Uterus (tissue), 4 donors: ENCODE data around the gene HUWE1. TPM values are rescaled to one million over a fixed set of nuclear protein-coding genes. Genes with fewer than 3 reads are reported as not detected.
"Not testable (repeated sequence)": the region's sequence is repeated elsewhere in the genome, so short reads cannot be mapped to it uniquely, and the experiment has no call there.

ENCODE experiments used
- DNase-seq, 2 donors: peaks; one replicate each; pipeline ENCODE4 v3.0.0-alpha.2; 2019 to 2020
- H3K27ac ChIP-seq, 2 donors: fragments of 200-600 bp; sonication (generic); 1 replicate in 1 of 2; 2 replicates in 1 of 2; pipeline ENCODE4 v1.5.1; 2016 to 2018
- H3K27me3 ChIP-seq, 2 donors: fragments of 200-600 bp; sonication (generic); one replicate each; pipeline ENCODE4 v1.5.1; 2018 to 2019; ENCODE audit warnings: control low read depth in 1 of 2
- H3K36me3 ChIP-seq, 2 donors: fragments of 200-600 bp; sonication (generic); one replicate each; pipeline ENCODE4 v1.5.1; 2019; ENCODE audit warnings: control low read depth in 1 of 2
- H3K4me1 ChIP-seq, 2 donors: fragments of 200-600 bp; sonication (generic); one replicate each; pipeline ENCODE4 v1.5.1; 2018 to 2019; ENCODE audit warnings: control low read depth in 1 of 2
- H3K4me3 ChIP-seq, 2 donors: fragments of 200-600 bp; sonication (generic); 1 replicate in 1 of 2; 2 replicates in 1 of 2; pipeline ENCODE4 v1.5.1; 2018 to 2019; ENCODE audit warnings: mild to moderate bottlenecking in 1 of 2
- H3K9me3 ChIP-seq, 2 donors: fragments of 200-600 bp; sonication (generic); one replicate each; pipeline ENCODE4 v1.5.1; 2019; ENCODE audit warnings: control low read depth in 1 of 2
- POLR2A ChIP-seq, 2 donors: fragments of 450-650 bp; IDR thresholded peaks; one replicate each; pipeline ENCODE4 v1.6.1; 2016; ENCODE audit warnings: antibody characterized with exemption in 2 of 2, mild to moderate bottlenecking in 1 of 2, moderate library complexity in 1 of 2
- intact Hi-C: fragments of 100-400 bp; cut with DNase I; formaldehyde crosslinking; loops from one replicate; pipeline ENCODE4 v1.15.1; 2023; ENCODE audit warnings: low total_unique reads
- total RNA-seq, 4 donors: library from RNA; depleted of rRNA in 3 of 4; stranded (reverse); fragments of >200 nt in 3 of 4; gene quantifications; one replicate each; pipeline versions ENCODE4 v1.1.0 to v1.2.4, GENCODE V29; 2014 to 2023
- TF ChIP-seq, protein P1 (sequence below), 4 experiments: fragments of 200-600 bp in 2 of 4; fragments of 450-650 bp in 2 of 4; sonication (generic) in 2 of 4; IDR thresholded peaks; one replicate each; pipeline ENCODE4 v1.5.1; 2016 to 2019; ENCODE audit warnings: antibody characterized with exemption in 4 of 4, mild to moderate bottlenecking in 2 of 4, moderate library complexity in 1 of 4
- donor health status: DM: yes; HTN: yes; CAD: no.

HUWE1 gene
- total RNA-seq, 4 donors from 2014 or later = 47.9 to 252 (median 82.3) TPM

DNA sequence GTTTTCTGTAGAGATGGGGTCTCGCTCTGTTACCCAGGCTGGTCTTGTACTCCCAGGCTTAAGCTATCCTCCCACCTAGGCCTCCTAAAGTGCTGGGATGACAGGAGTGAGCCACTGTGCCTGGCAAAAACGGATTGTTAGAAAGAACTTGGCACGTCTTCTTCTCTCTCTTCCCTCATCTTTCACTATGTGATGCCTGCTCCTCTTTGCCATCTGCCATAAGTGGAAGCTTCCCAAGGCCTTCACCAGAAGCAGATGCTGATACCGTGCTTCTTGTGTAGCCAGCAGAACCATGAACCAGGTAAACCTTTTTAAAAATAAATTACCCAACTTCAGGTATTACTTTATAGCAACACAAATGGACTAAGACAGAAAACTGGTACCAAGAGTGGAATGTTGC lies 36.9 kb upstream of the HUWE1 start:
- Histone ChIP-seq H3K4me3 (no peak overlapping the region), H3K4me1 (no peaks in the 10 kb centered on the region), H3K27ac (no peak overlapping the region), H3K27me3 (no peaks in the 10 kb centered on the region), H3K36me3 (no peaks in the 10 kb centered on the region), H3K9me3 (no peaks in the 10 kb centered on the region)
- TF ChIP-seq, protein P1, sequence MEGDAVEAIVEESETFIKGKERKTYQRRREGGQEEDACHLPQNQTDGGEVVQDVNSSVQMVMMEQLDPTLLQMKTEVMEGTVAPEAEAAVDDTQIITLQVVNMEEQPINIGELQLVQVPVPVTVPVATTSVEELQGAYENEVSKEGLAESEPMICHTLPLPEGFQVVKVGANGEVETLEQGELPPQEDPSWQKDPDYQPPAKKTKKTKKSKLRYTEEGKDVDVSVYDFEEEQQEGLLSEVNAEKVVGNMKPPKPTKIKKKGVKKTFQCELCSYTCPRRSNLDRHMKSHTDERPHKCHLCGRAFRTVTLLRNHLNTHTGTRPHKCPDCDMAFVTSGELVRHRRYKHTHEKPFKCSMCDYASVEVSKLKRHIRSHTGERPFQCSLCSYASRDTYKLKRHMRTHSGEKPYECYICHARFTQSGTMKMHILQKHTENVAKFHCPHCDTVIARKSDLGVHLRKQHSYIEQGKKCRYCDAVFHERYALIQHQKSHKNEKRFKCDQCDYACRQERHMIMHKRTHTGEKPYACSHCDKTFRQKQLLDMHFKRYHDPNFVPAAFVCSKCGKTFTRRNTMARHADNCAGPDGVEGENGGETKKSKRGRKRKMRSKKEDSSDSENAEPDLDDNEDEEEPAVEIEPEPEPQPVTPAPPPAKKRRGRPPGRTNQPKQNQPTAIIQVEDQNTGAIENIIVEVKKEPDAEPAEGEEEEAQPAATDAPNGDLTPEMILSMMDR (IDR thresholded peaks at IDR 0.05) = no peak
- TF ChIP-seq POLR2A (IDR thresholded peaks at IDR 0.05) = no peak
- no peak for DNase-seq
- intact Hi-C loops = no loop called here

- H3K36me3 ChIP-seq, DNase-seq, H3K4me1 ChIP-seq, H3K27ac ChIP-seq, H3K4me3 ChIP-seq, intact Hi-C loops, H3K27me3 ChIP-seq, H3K9me3 ChIP-seq: not testable (repeated sequence)
These were observed 35.1 kb upstream of the HUWE1 start for GRCh38 chrX:53721610-53722009.

GRCh38 chrX:53719666-53720065 lies 33.1 kb upstream of the HUWE1 start:
- H3K9me3 ChIP-seq, DNase-seq, intact Hi-C loops, H3K4me1 ChIP-seq, H3K36me3 ChIP-seq, H3K27ac ChIP-seq, H3K27me3 ChIP-seq, H3K4me3 ChIP-seq: not testable (repeated sequence)

DNA sequence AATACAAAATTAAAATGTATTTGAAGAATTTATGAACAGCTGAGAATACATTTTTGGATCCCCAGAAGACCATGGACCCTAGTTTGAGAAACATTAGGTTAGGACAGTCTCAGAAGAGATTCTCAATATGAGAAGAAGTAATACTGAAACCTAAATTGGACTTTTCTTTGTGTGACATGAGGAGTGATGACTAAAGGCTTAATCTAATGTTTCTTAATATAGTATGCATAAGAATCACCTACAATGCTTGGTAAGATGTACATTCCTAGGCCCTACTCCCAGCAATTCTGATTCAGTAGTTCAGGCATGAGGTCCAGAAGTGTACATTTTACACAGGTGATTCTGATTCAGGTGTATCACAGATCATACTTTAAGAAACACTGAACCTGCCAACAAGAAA lies 31.6 kb upstream of the HUWE1 start:
- no peaks in the 10 kb centered on the region for H3K9me3 ChIP-seq
- H3K4me3 ChIP-seq = no peak overlapping the region
- TF ChIP-seq POLR2A (IDR thresholded peaks at IDR 0.05) = no peak
- TF ChIP-seq, protein P1 (IDR thresholded peaks at IDR 0.05) = no peak
- H3K27ac ChIP-seq = no peak overlapping the region
- no peaks in the 10 kb centered on the region for H3K27me3 ChIP-seq
- H3K36me3 ChIP-seq = no peaks in the 10 kb centered on the region
- DNase-seq = no peak
- no peaks in the 10 kb centered on the region for H3K4me1 ChIP-seq
- intact Hi-C loops = no loop called here

GRCh38 chrX:53717205-53717604 lies 30.7 kb upstream of the HUWE1 start:
- intact Hi-C loops = no loop called here
- Histone ChIP-seq H3K4me1 (no peaks in the 10 kb centered on the region), H3K27ac (no peak overlapping the region), H3K4me3 (no peak overlapping the region), H3K36me3 (no peaks in the 10 kb centered on the region), H3K27me3 (no peaks in the 10 kb centered on the region), H3K9me3 (no peaks in the 10 kb centered on the region)
- DNase-seq = no peak
- TF ChIP-seq POLR2A (IDR thresholded peaks at IDR 0.05) = no peak
- TF ChIP-seq, protein P1 (IDR thresholded peaks at IDR 0.05) = no peak

- H3K4me1 ChIP-seq = no peaks in the 10 kb centered on the region
- no peaks in the 10 kb centered on the region for H3K36me3 ChIP-seq
- no peaks in the 10 kb centered on the region for H3K27me3 ChIP-seq
- intact Hi-C loops = no loop called here
- no peak for DNase-seq
- no peak overlapping the region for H3K27ac ChIP-seq
- no peaks in the 10 kb centered on the region for H3K9me3 ChIP-seq
- no peak overlapping the region for H3K4me3 ChIP-seq
- TF ChIP-seq POLR2A (IDR thresholded peaks at IDR 0.05) = no peak
- TF ChIP-seq, protein P1 (IDR thresholded peaks at IDR 0.05) = no peak
These were observed 30.0 kb upstream of the HUWE1 start for GRCh38 chrX:53716328-53717088.
